Calu3 (cell line): ENCODE measurements around the gene CUL2. TPM values are rescaled to one million over a fixed set of nuclear protein-coding genes. Genes with fewer than 3 reads are reported as not detected.

Experiments
- BruUV-seq: library from RNA; stranded (reverse); fragments of 400-500 nt; replicated peaks from 2 replicates; lab custom pipeline; 2021; lab: Mats Ljungman, UMichigan
- CTCF ChIA-PET: fragments of 300-600 bp; sonication (Branson Sonifier 250); formaldehyde crosslinking; loops from one replicate; lab custom pipeline; 2022; ENCODE audit warnings: antibody characterized with exemption; lab: Charles Lee
- DNase-seq: peaks from one replicate; pipeline ENCODE4 v3.0.0; 2022
- H3K27ac Mint-ChIP-seq: one replicate; pipeline ENCODE4 v1.8.0; 2022; ENCODE audit warnings: mixed read lengths; ENCODE audit not compliant: unreplicated experiment
- H3K27me3 Mint-ChIP-seq: one replicate; pipeline ENCODE4 v1.8.0; 2022; ENCODE audit warnings: mixed read lengths; ENCODE audit not compliant: unreplicated experiment
- H3K36me3 Mint-ChIP-seq: one replicate; pipeline ENCODE4 v1.8.0; 2022; ENCODE audit warnings: mild to moderate bottlenecking, moderate library complexity, mixed read lengths; ENCODE audit not compliant: insufficient read depth, unreplicated experiment
- H3K4me1 Mint-ChIP-seq: one replicate; pipeline ENCODE4 v1.8.0; 2022; ENCODE audit warnings: mild to moderate bottlenecking, low read depth, mixed read lengths; ENCODE audit not compliant: unreplicated experiment
- H3K4me3 Mint-ChIP-seq: one replicate; pipeline ENCODE4 v1.8.0; 2022; ENCODE audit warnings: mild to moderate bottlenecking, low read depth, moderate library complexity, mixed read lengths; ENCODE audit not compliant: unreplicated experiment
- H3K9me3 Mint-ChIP-seq: one replicate; pipeline ENCODE4 v1.8.0; 2022; ENCODE audit warnings: low read depth, mixed read lengths; ENCODE audit not compliant: unreplicated experiment
- intact Hi-C: fragments of 100-400 bp; cut with micrococcal nuclease; formaldehyde crosslinking; loops from one replicate; pipeline ENCODE4 v1.10.0; 2022; ENCODE audit not compliant: unreplicated experiment
- total RNA-seq: library from RNA; stranded (reverse); gene quantifications from 2 replicates; pipeline ENCODE4 v1.2.3, GENCODE V29; 2022
- TF ChIP-seq, protein P1 (sequence below): fragments of 200-600 bp; IDR thresholded peaks from one replicate; pipeline ENCODE4 v1.8.0; 2022; ENCODE audit warnings: antibody characterized with exemption; ENCODE audit not compliant: unreplicated experiment

Gene CUL2
- total RNA-seq, 1 experiment from 2014 or later, result 37.1 TPM

DNA sequence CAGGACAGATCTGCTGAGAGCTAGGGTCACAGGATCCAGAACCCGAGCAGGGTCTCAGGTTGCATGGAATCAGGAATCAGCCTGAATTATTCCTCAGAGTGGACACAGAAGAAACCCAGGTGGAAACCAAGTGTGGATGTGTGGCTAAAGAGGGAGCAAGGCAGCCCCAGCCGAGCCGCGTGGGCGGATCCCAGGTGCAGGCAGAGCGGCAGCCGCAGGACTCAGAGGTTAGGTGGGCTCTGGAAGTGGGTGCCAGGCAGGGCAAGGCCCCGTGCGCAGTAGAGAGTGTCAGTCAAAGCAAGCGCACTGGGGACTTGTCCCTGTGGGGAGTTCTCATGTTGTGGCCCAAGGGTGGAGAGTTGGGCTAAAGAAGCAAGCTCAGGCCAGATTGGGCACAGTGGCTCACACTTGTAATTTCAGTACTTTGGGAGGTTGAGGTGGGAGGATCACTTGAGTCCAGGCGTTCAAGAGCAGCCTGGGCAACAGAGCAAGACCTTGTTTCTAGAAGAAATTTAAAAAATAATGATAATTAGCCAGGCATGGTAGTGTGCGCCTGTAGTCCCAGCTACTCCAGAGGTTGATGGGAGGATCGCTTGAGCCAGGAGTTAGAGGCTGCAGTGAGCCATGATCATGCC is 125.9 kb downstream of the CUL2 start:
- no peaks in the 10 kb centered on the region for H3K9me3 Mint-ChIP-seq
- no peak overlapping the region for H3K27ac Mint-ChIP-seq
- CTCF ChIA-PET, result no interaction called here
- BruUV-seq, result no TSS peak
- no peaks in the 10 kb centered on the region for H3K36me3 Mint-ChIP-seq
- no peaks in the 10 kb centered on the region for H3K27me3 Mint-ChIP-seq
- no peak overlapping the region for H3K4me3 Mint-ChIP-seq
- TF ChIP-seq, protein P1, sequence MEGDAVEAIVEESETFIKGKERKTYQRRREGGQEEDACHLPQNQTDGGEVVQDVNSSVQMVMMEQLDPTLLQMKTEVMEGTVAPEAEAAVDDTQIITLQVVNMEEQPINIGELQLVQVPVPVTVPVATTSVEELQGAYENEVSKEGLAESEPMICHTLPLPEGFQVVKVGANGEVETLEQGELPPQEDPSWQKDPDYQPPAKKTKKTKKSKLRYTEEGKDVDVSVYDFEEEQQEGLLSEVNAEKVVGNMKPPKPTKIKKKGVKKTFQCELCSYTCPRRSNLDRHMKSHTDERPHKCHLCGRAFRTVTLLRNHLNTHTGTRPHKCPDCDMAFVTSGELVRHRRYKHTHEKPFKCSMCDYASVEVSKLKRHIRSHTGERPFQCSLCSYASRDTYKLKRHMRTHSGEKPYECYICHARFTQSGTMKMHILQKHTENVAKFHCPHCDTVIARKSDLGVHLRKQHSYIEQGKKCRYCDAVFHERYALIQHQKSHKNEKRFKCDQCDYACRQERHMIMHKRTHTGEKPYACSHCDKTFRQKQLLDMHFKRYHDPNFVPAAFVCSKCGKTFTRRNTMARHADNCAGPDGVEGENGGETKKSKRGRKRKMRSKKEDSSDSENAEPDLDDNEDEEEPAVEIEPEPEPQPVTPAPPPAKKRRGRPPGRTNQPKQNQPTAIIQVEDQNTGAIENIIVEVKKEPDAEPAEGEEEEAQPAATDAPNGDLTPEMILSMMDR, result no peak
- DNase-seq, result no peak
- intact Hi-C loops, result loop anchor here (5.0 kb wide), 1 partner anchor 307 kb away; no protein-coding TSS in a partner anchor
- no peaks in the 10 kb centered on the region for H3K4me1 Mint-ChIP-seq

DNA sequence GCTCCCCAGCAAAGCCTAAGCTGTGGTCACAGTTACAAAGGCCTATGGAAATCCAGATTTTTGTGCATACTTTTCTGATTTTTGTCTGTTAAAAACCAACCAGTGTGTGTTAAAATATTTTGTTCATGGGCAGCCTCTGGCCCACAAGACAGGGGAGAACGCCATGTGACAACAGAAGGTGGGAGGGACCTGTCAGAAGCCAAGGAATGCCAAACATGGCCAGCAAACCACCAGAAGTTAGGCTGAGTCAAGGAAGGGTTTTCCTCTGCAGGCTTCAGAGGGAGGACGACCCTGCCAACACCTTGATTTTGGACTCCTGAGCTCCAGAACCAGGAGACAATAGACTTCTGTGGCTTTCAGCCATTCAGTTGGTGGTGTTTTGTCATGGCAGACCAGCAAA is 127.3 kb downstream of the CUL2 start:
- no peaks in the 10 kb centered on the region for H3K27me3 Mint-ChIP-seq
- no peak overlapping the region for H3K27ac Mint-ChIP-seq
- CTCF ChIA-PET, result no interaction called here
- no peaks in the 10 kb centered on the region for H3K4me1 Mint-ChIP-seq
- H3K9me3 Mint-ChIP-seq, result no peaks in the 10 kb centered on the region
- TF ChIP-seq, protein P1, result no peak
- H3K4me3 Mint-ChIP-seq, result no peak overlapping the region
- no peaks in the 10 kb centered on the region for H3K36me3 Mint-ChIP-seq
- DNase-seq, result no peak
- BruUV-seq, result no TSS peak
- intact Hi-C loops, result loop anchor here (5.0 kb wide), 1 partner anchor 306 kb away; no protein-coding TSS in a partner anchor

DNA sequence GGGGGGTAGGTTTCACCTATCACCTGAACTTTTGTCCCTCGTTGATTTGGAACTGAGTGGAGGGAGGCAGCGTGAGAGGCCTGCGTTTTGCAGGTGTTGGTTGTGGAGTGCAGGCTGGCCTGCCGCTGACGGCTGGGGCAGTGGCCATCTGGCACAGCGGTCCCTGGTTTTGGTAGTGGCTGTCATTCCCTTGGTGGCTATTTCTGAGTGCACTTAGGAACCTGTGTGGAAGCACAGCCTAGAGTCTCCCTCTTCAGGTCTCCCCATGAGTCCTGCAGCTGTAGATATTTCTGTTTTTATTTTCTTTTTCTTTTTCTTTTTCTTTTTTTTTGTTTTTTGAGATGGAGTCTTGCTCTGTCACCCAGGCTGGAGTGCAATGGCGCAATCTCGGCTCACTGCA is 129.2 kb downstream of the CUL2 start:
- Mint-ChIP-seq H3K4me1 (no peaks in the 10 kb centered on the region), H3K4me3 (no peak overlapping the region), H3K27ac (no peak overlapping the region), H3K27me3 (no peaks in the 10 kb centered on the region), H3K36me3 (no peaks in the 10 kb centered on the region), H3K9me3 (no peaks in the 10 kb centered on the region)
- BruUV-seq, result no TSS peak
- CTCF ChIA-PET, result no interaction called here
- TF ChIP-seq, protein P1, result no peak
- intact Hi-C loops, result loop anchor here (5.0 kb wide), 1 partner anchor 304 kb away; no protein-coding TSS in a partner anchor
- DNase-seq, result no peak

DNA sequence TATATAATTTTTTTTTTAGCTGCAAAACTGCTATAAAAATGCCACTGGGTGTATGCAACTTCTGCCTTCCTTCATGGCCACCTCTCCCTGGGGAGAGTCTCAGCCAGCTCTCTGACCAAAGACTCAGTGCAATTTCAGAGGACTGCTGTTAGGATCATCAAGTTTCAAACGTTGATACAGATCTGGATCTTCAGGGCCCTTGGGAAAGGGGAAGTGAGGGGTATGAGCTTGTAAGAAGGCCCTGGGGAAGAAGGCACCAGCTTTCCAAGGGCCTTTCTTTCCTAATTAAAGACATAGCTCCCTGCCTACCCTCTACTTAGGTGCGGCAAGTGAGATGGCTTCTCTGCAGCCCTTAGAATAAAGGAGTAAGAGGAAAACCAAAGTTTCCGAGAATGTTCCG is 130.4 kb downstream of the CUL2 start:
- TF ChIP-seq, protein P1, result no peak
- H3K4me3 Mint-ChIP-seq, result no peak overlapping the region
- no peaks in the 10 kb centered on the region for H3K36me3 Mint-ChIP-seq
- CTCF ChIA-PET, result no interaction called here
- H3K27me3 Mint-ChIP-seq, result no peaks in the 10 kb centered on the region
- H3K4me1 Mint-ChIP-seq, result peaks cover 5% of the 10 kb centered on the region
- DNase-seq, result no peak
- BruUV-seq, result no TSS peak
- H3K9me3 Mint-ChIP-seq, result no peaks in the 10 kb centered on the region
- H3K27ac Mint-ChIP-seq, result no peak overlapping the region
- intact Hi-C loops, result loop anchor here (5.0 kb wide), 1 partner anchor 302 kb away; no protein-coding TSS in a partner anchor
